NCI-H774 (cell line): Measurements from ENCODE around the gene VDR.

Experiments used
- DNase-seq: peaks from one replicate; lab custom pipeline; 2025; lab: John Stamatoyannopoulos, UW

The VDR gene

GRCh38 chr12:47930634-47931033 is 25.8 kb upstream of the VDR start:
- no peak for DNase-seq

DNA sequence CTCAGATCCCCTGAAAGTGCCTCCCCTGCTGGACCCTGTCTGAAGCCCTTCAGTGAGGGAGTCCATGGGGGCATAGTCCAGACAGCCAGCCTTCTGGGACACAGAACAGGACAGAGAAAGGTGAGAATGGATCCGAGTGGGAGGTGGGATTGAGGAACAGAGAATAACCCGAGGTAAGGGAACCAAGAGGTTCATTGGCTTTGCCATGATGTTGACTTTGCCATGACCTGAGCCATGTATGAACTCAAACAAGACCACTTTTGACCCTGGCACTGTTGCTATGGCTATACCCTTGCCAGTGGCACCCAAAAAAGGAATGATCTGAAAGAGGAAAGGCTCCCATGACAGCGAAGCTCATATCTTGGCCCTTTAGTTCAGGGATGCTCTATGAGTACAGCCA is 22.6 kb upstream of the VDR start:
- DNase-seq, result no peak

DNA sequence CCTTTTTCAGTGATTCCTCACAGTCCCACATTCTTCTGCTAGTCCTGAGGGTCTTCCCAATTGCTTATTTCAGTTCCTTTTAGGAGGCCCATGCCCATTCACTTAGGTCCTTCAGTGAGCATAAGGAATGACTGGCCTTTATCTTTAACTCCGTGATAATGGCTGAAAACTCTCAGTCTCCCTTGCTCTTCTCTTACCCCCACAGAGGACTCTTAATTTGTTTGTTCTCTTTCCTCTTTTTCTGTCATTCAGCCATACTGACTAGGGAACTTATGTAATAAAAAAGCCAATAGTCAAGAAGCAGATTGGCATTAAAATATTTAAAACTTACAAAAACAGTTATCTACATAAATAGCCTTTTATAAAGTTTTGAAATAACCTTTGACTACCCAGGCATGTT is 17.1 kb upstream of the VDR start:
- no peak for DNase-seq

DNA sequence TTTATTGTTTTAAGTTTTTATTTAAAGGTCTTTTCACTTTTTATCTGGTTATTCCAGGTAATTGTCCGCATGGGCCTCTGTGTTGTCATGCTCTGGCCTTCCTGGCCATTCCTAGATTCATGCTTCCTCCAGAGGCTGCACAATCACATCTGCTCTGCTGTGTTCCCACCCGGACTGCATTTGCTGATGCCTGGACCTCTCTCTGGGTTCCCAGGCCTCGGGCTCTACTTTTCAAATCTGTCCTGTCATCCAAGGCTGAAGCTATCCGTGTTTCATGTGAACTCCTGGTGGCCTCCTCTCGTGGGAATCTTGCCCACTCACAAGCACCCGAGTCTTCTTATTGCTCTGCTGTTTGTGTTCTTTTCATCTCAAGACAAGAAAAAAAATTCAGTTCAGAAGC is 16.1 kb upstream of the VDR start:
- DNase-seq, result no peak

DNA sequence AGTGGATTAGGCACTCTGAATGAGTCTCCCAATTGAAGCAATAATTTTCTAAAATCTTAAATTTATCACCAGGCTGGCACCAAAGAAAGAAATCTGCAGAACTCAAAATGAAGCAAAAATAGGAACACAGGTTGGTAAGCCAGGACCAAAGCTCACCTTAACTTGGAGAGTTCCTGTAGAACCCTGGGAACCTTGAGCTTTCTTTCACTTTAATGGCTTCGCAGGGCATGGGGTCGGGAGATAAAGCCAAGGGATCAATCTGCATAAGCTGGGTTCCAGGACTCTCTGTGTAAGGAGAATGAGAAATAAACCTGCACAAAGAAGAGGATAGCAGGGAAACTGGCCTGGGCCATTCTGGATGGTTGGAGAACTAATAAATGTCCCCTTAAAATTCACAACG is 8.3 kb upstream of the VDR start:
- no peak for DNase-seq

GRCh38 chr12:47912556-47912955 is 7.8 kb upstream of the VDR start:
- DNase-seq, result no peak

GRCh38 chr12:47910981-47911380 is 6.2 kb upstream of the VDR start:
- no peak for DNase-seq

DNA sequence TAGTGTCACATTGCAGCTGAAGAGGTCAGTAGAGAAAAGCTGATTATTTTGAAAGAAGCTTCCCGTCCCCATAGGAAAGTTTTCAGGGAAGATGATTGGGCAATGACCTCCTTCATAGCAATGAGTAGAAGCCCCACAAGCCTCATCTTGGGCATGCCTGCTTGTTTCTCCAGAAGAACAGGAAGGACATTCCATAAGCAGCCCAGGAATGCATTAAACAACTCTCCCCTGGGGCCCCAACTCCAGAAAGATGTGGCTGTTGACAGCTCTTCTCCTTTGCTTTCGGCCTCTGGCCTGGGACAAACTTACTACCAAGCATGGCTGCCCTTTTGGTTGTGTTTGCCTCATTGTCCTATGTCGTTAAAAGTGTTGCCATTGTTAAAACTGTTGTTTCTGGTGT is 5.7 kb upstream of the VDR start:
- no peak for DNase-seq

- DNase-seq, result no peak
Observed at GRCh38 chr12:47909839-47910465, 5.2 kb upstream of the VDR start.

- no peak for DNase-seq
Observed at GRCh38 chr12:47908738-47909137, 3.9 kb upstream of the VDR start.

- DNase-seq, result no peak
Observed at GRCh38 chr12:47907851-47908454, 3.2 kb upstream of the VDR start.

- DNase-seq, result no peak
Observed at GRCh38 chr12:47903927-47904712, 674 bp downstream of the VDR start.

- DNase-seq, result no peak
Observed at GRCh38 chr12:47903151-47903611, 1.6 kb downstream of the VDR start.

DNA sequence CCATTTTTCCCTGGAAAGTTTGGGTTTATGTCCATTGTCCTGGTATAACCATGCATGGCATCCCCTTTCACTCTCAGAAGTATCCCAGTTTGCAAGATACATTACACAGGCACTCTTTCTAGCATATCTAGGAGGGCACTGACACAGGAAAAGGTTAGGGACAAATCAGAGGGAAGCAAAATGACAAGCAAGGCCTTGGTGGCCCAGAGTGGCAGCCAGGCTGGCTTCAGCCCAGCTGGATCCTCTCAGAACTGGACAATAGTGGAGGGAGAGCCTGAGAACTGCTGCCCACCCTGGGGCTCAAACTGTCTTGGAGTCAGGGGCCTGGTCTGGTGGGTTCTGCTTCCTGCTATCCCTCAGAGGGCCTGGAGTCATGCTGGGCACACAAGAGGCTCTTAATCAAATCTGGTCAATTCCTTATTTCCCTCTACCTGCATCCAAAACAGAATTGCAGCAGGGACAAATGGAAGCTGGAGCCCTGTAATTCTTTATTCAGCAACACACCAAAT is 2.6 kb downstream of the VDR start:
- DNase-seq, result no peak

DNA sequence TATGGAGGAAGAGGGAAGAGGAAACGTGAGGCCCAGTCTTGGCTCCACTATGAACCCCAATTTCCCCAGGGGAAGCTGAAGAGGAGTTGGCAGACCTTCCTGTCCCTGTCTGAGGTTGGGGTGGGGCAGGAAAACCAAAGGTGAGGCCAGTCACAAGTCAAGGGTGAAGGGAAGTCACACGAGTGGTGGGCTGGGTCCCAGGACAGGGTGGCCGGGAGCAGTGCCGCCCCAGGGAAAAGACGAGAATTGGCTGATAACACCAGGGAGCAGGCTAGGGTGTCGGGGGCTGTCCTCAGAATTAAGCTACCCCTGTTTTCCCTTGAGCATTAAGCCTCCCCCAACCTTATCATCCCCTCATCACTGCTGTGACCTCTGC is 3.1 kb downstream of the VDR start:
- no peak for DNase-seq

DNA sequence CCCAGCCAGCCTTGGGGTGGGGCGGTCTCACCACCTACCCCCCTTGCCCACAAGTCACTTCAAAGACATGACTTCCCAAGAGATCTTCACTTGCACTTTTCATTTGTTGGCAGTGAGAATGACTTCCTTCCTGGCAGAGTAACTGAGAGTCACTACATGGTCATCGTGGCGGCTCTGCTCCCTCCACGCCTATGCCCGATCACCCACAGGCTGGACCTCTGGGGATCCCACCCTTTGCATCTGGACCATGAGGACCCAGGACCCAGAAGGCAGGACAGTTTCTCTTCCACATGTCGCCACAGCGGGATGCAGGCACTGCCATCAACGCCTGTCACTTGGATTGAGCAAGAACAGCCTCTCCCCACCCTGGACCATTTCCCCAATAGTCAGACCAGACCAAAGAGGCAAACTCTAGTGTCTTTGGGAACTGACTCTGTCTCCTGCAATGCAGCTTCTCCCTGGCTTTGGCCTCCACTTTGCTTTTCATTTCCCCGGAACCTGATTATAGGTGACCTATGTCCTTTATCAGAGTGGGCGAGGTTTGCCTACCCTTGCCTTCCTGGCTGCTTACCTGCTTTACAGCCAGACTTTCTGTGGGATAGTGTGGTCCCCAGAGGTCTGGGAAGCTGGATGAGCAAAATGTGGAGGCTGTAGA is 3.6 kb downstream of the VDR start:
- no peak for DNase-seq

DNA sequence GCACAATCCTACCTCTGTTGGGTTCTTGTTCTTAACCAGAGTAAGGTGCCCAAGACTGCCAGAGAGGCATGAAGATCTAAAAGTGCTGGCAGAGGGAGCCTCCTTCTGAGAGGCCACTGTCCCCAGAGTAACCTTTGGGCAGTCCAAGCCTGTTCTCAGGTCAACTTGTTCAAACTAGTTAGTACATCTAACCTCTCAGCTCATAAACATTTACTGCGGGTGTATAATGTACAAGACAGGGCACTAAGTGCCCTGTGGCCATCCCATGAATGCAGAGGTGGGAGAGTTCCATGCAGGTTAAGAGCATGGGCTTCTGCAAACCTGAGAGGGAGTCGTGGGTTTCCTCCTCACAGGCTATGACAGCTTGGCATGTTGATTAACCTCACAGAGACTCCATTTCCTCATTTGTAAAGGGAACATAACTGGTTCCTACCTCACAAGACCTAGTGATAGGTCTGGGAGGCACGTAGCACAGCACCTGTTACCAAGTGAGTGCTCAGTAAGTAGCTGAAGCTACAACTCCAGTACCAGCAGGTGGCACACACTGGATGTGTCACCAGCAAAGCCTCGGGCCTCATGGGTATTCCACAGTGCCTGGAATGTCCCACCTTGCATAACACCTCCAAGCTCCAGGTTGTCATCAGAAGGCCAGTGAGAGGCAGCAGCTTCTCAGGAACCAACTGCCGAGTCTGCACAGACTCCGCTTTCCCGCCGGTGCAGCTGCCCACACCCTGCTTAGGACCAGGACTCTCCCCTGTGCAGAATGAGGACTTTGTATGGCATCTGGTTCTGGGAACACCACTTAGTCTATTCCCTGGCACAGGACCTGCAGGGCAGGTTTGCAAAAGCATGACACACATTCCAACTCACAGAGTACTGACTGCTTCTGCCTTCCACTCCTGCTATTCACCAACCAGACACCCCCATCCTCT is 4.4 kb downstream of the VDR start:
- peak; percentile 29 for DNase-seq

DNA sequence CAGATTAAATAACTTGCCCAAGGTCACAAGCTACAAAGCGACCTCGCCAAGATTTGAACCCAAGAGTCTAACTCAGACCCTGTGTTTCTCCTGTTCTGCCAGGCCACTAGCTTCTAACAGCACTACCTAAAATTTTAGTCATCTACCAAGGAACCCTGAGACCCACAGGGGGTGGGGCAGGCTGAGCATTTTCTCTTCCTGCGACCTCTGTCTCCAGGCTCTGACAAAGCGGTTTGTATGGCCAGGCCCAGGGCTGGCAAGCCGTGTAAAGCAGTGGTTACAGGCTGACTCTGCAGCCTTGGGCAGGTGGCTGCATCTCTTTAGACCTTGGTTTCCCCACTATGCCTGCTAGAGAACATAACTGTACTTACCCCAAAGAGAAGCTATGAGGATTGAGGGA is 5.3 kb downstream of the VDR start:
- no peak for DNase-seq

- DNase-seq, result peak; percentile 13
Observed at GRCh38 chr12:47896633-47897032, 8.2 kb downstream of the VDR start.

DNA sequence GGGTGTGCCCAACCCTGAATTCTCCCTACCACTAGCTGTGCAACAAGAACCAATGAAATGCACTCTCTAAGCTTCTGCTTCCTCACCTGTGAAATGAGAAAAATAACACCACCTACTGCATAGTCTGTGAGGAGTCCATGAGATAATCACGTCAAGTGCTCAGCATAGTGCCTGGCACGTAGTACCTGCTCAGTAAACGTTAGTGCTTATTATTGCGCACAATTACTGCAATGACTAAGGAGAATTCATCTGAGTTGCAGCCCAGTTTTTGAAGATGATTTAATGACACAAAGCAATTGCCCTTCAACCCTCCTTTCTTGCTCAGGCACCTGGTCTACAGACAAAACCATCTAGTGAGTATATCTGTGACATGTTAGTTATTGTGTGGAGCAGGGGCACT is 8.8 kb downstream of the VDR start:
- DNase-seq, result no peak

- no peak for DNase-seq
Observed at GRCh38 chr12:47894652-47895051, 10.1 kb downstream of the VDR start.

- DNase-seq, result no peak
Observed at GRCh38 chr12:47894068-47894467, 10.7 kb downstream of the VDR start.
